Measurements from ENCODE around the gene TSGA10IP. TPM values are rescaled to one million over a fixed set of nuclear protein-coding genes. Genes with fewer than 3 reads are reported as not detected.

Gene TSGA10IP
- total and polyA plus RNA-seq, 2 donors (not counting 1 experiment from before 2014, with no cell fraction given), result not detected

GRCh38 chr11:65997286-65997685 is 52.0 kb downstream of the TSGA10IP start:
- Histone ChIP-seq H3K27me3 (replicated peaks in 1 of 4; ENCODE audit: control extremely low read depth in 1 of 4, control insufficient read depth in 3 of 4, insufficient read depth in 4 of 4, low read length in 3 of 4) (no peaks in the 10 kb centered on the region), H3K9ac (ENCODE audit: low read length) (no peak overlapping the region), H4K20me1 (ENCODE audit: control insufficient read depth, insufficient read depth, low read length, poor library complexity, severe bottlenecking) (peaks cover 42% of the 10 kb centered on the region), H3K4me3 (ENCODE audit: control extremely low read depth in 1 of 5, extremely low read depth in 1 of 5, insufficient read depth in 1 of 5, low read depth in 2 of 5, low read length in 4 of 5) (no peak overlapping the region), H3K79me2 (ENCODE audit: control insufficient read depth, insufficient read depth, low read length) (peaks cover 26% of the 10 kb centered on the region), H3K4me1 (ENCODE audit: control insufficient read depth in 2 of 2, insufficient read depth in 2 of 2, low read length in 2 of 2) (peaks cover 9 to 15% of the 10 kb centered on the region in 2 donors), H2AFZ (ENCODE audit: insufficient read depth, low read depth, low read length, poor library complexity, severe bottlenecking) (no peak overlapping the region), H3K4me2 (replicated peaks; ENCODE audit: low read depth, low read length, poor library complexity, severe bottlenecking) (no peak overlapping the region), H3K27ac (ENCODE audit: low read length in 2 of 2) (no peak overlapping the region), H3K9me3 (ENCODE audit: control extremely low read depth in 1 of 3, control insufficient read depth in 2 of 3, insufficient read depth in 1 of 3, low read length in 2 of 3) (no peaks in the 10 kb centered on the region), H3K36me3 (replicated peaks in 1 of 2; ENCODE audit: control extremely low read depth in 1 of 2, control insufficient read depth in 1 of 2, extremely low read depth in 1 of 2, insufficient read depth in 2 of 2, low read length in 1 of 2) (peaks cover 1 to 34% of the 10 kb centered on the region in 2 experiments)
- Mint-ChIP-seq H3K27ac (no peak overlapping the region), H3K4me3 (no peak overlapping the region), H3K27me3 (no peaks in the 10 kb centered on the region), H3K4me1 (peaks cover 20% of the 10 kb centered on the region), H3K9me3 (ENCODE audit: insufficient read depth) (no peaks in the 10 kb centered on the region)
- DNase-seq (no peak), ATAC-seq (ENCODE audit: low read depth) (no peak)
- 100% methylated on average over 2 of the region's 2 CpGs for WGBS (ENCODE audit: insufficient coverage)
- CTCF ChIA-PET, result interaction anchor here (1.0 to 2.7 kb wide), 2 partner anchors 112 to 137 kb away, joined by 3 to 9 read pairs; partner anchors contain the start of gene MUS81
- intact Hi-C loops (cut with micrococcal nuclease), result no loop called here
- POLR2A ChIA-PET, result interaction anchor here (0.7 kb wide), 1 partner anchor 1236 kb away, joined by 4 read pairs; no protein-coding TSS in a partner anchor
- TF ChIP-seq EZH2 (IDR thresholded peaks at IDR 0.05; ENCODE audit: borderline replicate concordance, insufficient read depth, low read depth, low read length, poor library complexity, severe bottlenecking), result no peak
- TF ChIP-seq CTCF (IDR thresholded peaks at IDR 0.05), result no peak

- Histone ChIP-seq H2AFZ (ENCODE audit: insufficient read depth, low read depth, low read length, poor library complexity, severe bottlenecking) (peak within 1 kb of the TSS; percentile 88), H3K9ac (ENCODE audit: low read length) (peak within 1 kb of the TSS; percentile 97), H4K20me1 (ENCODE audit: control insufficient read depth, insufficient read depth, low read length, poor library complexity, severe bottlenecking) (peaks cover 70% of the 10 kb centered on the region), H3K27ac (ENCODE audit: low read length in 2 of 2) (peak within 1 kb of the TSS; percentile 89 to 94), H3K27me3 (replicated peaks in 1 of 4; ENCODE audit: control extremely low read depth in 1 of 4, control insufficient read depth in 3 of 4, insufficient read depth in 4 of 4, low read length in 3 of 4) (no peaks in the 10 kb centered on the region), H3K4me2 (replicated peaks; ENCODE audit: low read depth, low read length, poor library complexity, severe bottlenecking) (peak within 1 kb of the TSS; percentile 85), H3K4me1 (ENCODE audit: control insufficient read depth in 2 of 2, insufficient read depth in 2 of 2, low read length in 2 of 2) (peaks cover 16 to 25% of the 10 kb centered on the region in 2 donors), H3K79me2 (ENCODE audit: control insufficient read depth, insufficient read depth, low read length) (peaks cover 46% of the 10 kb centered on the region), H3K4me3 (ENCODE audit: control extremely low read depth in 1 of 5, extremely low read depth in 1 of 5, insufficient read depth in 1 of 5, low read depth in 2 of 5, low read length in 4 of 5) (peak within 1 kb of the TSS; percentile 75 to 100 (median 96)), H3K36me3 (replicated peaks in 1 of 2; ENCODE audit: control extremely low read depth in 1 of 2, control insufficient read depth in 1 of 2, extremely low read depth in 1 of 2, insufficient read depth in 2 of 2, low read length in 1 of 2) (peaks cover 1 to 56% of the 10 kb centered on the region in 2 experiments), H3K9me3 (ENCODE audit: control extremely low read depth in 1 of 3, control insufficient read depth in 2 of 3, insufficient read depth in 1 of 3, low read length in 2 of 3) (no peaks in the 10 kb centered on the region)
- TF ChIP-seq CTCF (IDR thresholded peaks at IDR 0.05) (no peak), EZH2 (IDR thresholded peaks at IDR 0.05; ENCODE audit: borderline replicate concordance, insufficient read depth, low read depth, low read length, poor library complexity, severe bottlenecking) (no peak)
- H3K9me3 Mint-ChIP-seq (ENCODE audit: insufficient read depth), result no peaks in the 10 kb centered on the region
- peak within 1 kb of the TSS; percentile 98 for H3K4me3 Mint-ChIP-seq
- POLR2A ChIA-PET, result interaction anchor here (0.6 to 1.5 kb wide), 14 partner anchors 41 to 884 kb away, joined by 3 to 12 read pairs (median 6); partner anchors contain the start of genes CCDC85B, CFL1, FIBP and MUS81
- under 1% methylated on average over 55 of the region's 55 CpGs for WGBS (ENCODE audit: insufficient coverage)
- H3K27ac Mint-ChIP-seq, result peak within 1 kb of the TSS; percentile 99
- H3K27me3 Mint-ChIP-seq, result no peaks in the 10 kb centered on the region
- CTCF ChIA-PET, result interaction anchor here (0.6 to 1.5 kb wide), 11 partner anchors 12 to 222 kb away, joined by 3 to 11 read pairs (median 5); partner anchors contain the start of genes CATSPER1, FIBP, MUS81 and SART1
- DNase-seq (peak; percentile 98), ATAC-seq (ENCODE audit: low read depth) (peak; percentile 80)
- H3K4me1 Mint-ChIP-seq, result peaks cover 34% of the 10 kb centered on the region
- intact Hi-C loops (cut with micrococcal nuclease), result loop anchor here (1.0 to 5.0 kb wide), 10 partner anchors 13 to 430 kb away; partner anchors contain the start of genes C11orf68, DRAP1, FAM89B and FIBP
These were observed 56.8 kb downstream of the TSGA10IP start, which contains the start of the genes BANF1 and EIF1AD for GRCh38 chr11:66001942-66002647. Gene BANF1, plus strand, starts transcription at chr11:66002503. Its CDS starts 748 bp downstream, at chr11:66003251. Gene EIF1AD, minus strand, starts transcription at chr11:66002157. Its CDS starts 1,768 bp downstream, at chr11:66000389.

All from B cell (primary cell).